Measurements from ENCODE around the gene GTF3A. TPM values are rescaled to one million over a fixed set of nuclear protein-coding genes. Genes with fewer than 3 reads are reported as not detected.

The GTF3A gene
- total and polyA plus RNA-seq, 2 of the 4 experiments (the other 2 are of a cell fraction), result 74.1 to 116 TPM

- no TSS peak for BruUV-seq (replicated peaks)
Measured at GRCh38 chr13:27442071-27442647, 17.7 kb downstream of the GTF3A start.

More at GRCh38 chr13:27442071-27442647, 17.7 kb downstream of the GTF3A start:
- in situ Hi-C loops (cut with MboI; ENCODE audit: low sequenced_read_pairs), result no loop called here
- Histone ChIP-seq H2BK15ac (ENCODE audit: low read depth, low read length) (no peak overlapping the region), H2AK5ac (ENCODE audit: low read depth, low read length) (no peak overlapping the region), H3K36me3 (ENCODE audit: control insufficient read depth, insufficient read depth, low read length) (peaks cover 17% of the 10 kb centered on the region), H4K20me1 (ENCODE audit: insufficient read depth, low read length) (no peaks in the 10 kb centered on the region), H3K18ac (ENCODE audit: low read depth, low read length) (no peak overlapping the region), H3K4ac (ENCODE audit: low read depth, low read length) (no peak overlapping the region), H3K23ac (ENCODE audit: low read depth, low read length) (no peak overlapping the region), H2BK5ac (ENCODE audit: low read depth, low read length, poor library complexity, severe bottlenecking) (no peak overlapping the region), H2BK120ac (ENCODE audit: low read depth, low read length) (no peak overlapping the region), H4K91ac (ENCODE audit: insufficient read depth, low read depth, low read length) (no peak overlapping the region), H3K4me3 (ENCODE audit: insufficient read depth, low read depth, low read length) (no peak overlapping the region), H3K4me1 (ENCODE audit: control insufficient read depth, insufficient read depth, low read length) (no peaks in the 10 kb centered on the region), H3K79me1 (ENCODE audit: low read depth in 1 of 2, low read length in 2 of 2) (peaks cover 0 to 28% of the 10 kb centered on the region in 2 experiments), H3K27me3 (ENCODE audit: control insufficient read depth, insufficient read depth, low read length) (no peaks in the 10 kb centered on the region), H2AFZ (replicated peaks; ENCODE audit: low read length, poor library complexity) (no peak overlapping the region), H2BK20ac (ENCODE audit: low read depth, low read length) (no peak overlapping the region), H3K4me2 (ENCODE audit: low read depth, low read length) (no peak overlapping the region), H4K5ac (ENCODE audit: low read depth, low read length) (no peak overlapping the region), H3K27ac (ENCODE audit: insufficient read depth, low read length) (no peak overlapping the region), H3K56ac (ENCODE audit: extremely low read depth, insufficient read depth, low read length) (no peak overlapping the region), H2AK9ac (replicated peaks; ENCODE audit: low read depth, low read length, poor library complexity) (no peak overlapping the region), H4K8ac (ENCODE audit: low read depth in 2 of 2, low read length in 2 of 2) (no peak overlapping the region), H3K9me3 (ENCODE audit: control insufficient read depth, insufficient read depth, low read length) (no peaks in the 10 kb centered on the region), H3K9ac (ENCODE audit: low read depth, low read length) (no peak overlapping the region), H3K9me1 (ENCODE audit: insufficient read depth, low read length) (no peaks in the 10 kb centered on the region; the same call in 1 of the 2 replicates), H3K14ac (replicated peaks; ENCODE audit: low read depth, low read length) (no peak overlapping the region)
- WGBS, 2 experiments (ENCODE audit: extremely low coverage in 2 of 2, insufficient read length in 1 of 2), result 68% methylated on average over 7 of the region's 15 CpGs; no CpG with 5 or more reads in 1 of the 2 experiments
- no peak for ATAC-seq (ENCODE audit: low read depth)
- CTCF ChIA-PET, result no interaction called here
- POLR2A ChIA-PET (ENCODE audit: unreplicated experiment), result no interaction called here
- no peak for TF ChIP-seq POLR2A (IDR thresholded peaks at IDR 0.05; ENCODE audit: low read depth, low read length)
- no peak for TF ChIP-seq MAFK (IDR thresholded peaks at IDR 0.05; ENCODE audit: low read depth, low read length)
- no peak for TF ChIP-seq CTCF (conservative IDR thresholded peaks at IDR 0.05; ENCODE audit: low read depth, low read length)
- no peak for TF ChIP-seq ELK1 (IDR thresholded peaks at IDR 0.05; ENCODE audit: borderline replicate concordance, low read depth, low read length)
- no peak for TF ChIP-seq FOS (IDR thresholded peaks at IDR 0.05; ENCODE audit: low read depth, low read length)
- TF ChIP-seq MXI1 (IDR thresholded peaks at IDR 0.05; ENCODE audit: borderline replicate concordance, low read depth, low read length), result no peak
- TF ChIP-seq NFE2L2 (IDR thresholded peaks at IDR 0.05; ENCODE audit: low read depth, low read length), result no peak
- no peak for TF ChIP-seq RCOR1 (IDR thresholded peaks at IDR 0.05; ENCODE audit: insufficient replicate concordance, low read length)
- TF ChIP-seq BHLHE40 (IDR thresholded peaks at IDR 0.05; ENCODE audit: low read depth, low read length), result no peak
- no peak for TF ChIP-seq RFX5 (IDR thresholded peaks at IDR 0.05; ENCODE audit: low read depth, low read length)
- TF ChIP-seq RAD21 (IDR thresholded peaks at IDR 0.05; ENCODE audit: low read length), result no peak
- TF ChIP-seq MAZ (IDR thresholded peaks at IDR 0.05; ENCODE audit: borderline replicate concordance, low read depth, low read length), result no peak
- TF ChIP-seq CEBPB (IDR thresholded peaks at IDR 0.05; ENCODE audit: low read depth, low read length), result no peak
- TF ChIP-seq CHD1 (IDR thresholded peaks at IDR 0.05; ENCODE audit: low read depth, low read length), result no peak
- TF ChIP-seq SMC3 (IDR thresholded peaks at IDR 0.05; ENCODE audit: low read depth, low read length), result no peak
- TF ChIP-seq USF2 (IDR thresholded peaks at IDR 0.05; ENCODE audit: low read depth, low read length), result no peak
- no peak for DNase-seq
- dilution Hi-C loops (cut with HindIII; ENCODE audit: low sequenced_read_pairs, unreplicated experiment), result no loop called here
- intact Hi-C loops (cut with micrococcal nuclease), result no loop called here

All from IMR-90 (cell line).